DOHH2 (cell line): ENCODE results near the gene SLC22A16.

Source experiments
- H3F3A ChIP-seq: fragments of 200-600 bp; sonication (generic), shearing (Covaris generic); 2 replicates; pipeline ENCODE4 v1.6.0; 2016; ENCODE audit warnings: antibody characterized with exemption, mild to moderate bottlenecking; ENCODE audit not compliant: control insufficient read depth, insufficient read depth
- H3K27ac ChIP-seq: fragments of 200-600 bp; sonication (generic); 2 replicates; pipeline ENCODE4 v1.5.1; 2014; ENCODE audit warnings: low read depth, mild to moderate bottlenecking, low read length, moderate library complexity
- H3K27me3 ChIP-seq: fragments of 200-600 bp; sonication (generic); 2 replicates; pipeline ENCODE4 v1.6.1; 2014; ENCODE audit warnings: mild to moderate bottlenecking, low read length, mixed read lengths; ENCODE audit not compliant: control insufficient read depth
- H3K36me3 ChIP-seq: fragments of 200-600 bp; sonication (generic); 2 replicates; pipeline ENCODE4 v1.6.1; 2014; ENCODE audit warnings: mild to moderate bottlenecking, low read length, moderate library complexity, mixed read lengths; ENCODE audit not compliant: control insufficient read depth
- H3K4me1 ChIP-seq: fragments of 200-600 bp; sonication (generic); 2 replicates; pipeline ENCODE4 v1.6.1; 2014; ENCODE audit warnings: mild to moderate bottlenecking, low read length, mixed read lengths; ENCODE audit not compliant: control insufficient read depth
- H3K4me2 ChIP-seq: fragments of 200-600 bp; sonication (generic); 2 replicates; pipeline ENCODE4 v1.6.0; 2014; ENCODE audit warnings: mild to moderate bottlenecking, low read length, moderate library complexity
- H3K4me3 ChIP-seq: fragments of 200-600 bp; sonication (generic); 2 replicates; pipeline ENCODE4 v1.5.1; 2014; ENCODE audit warnings: mild to moderate bottlenecking, low read length, mixed read lengths
- H3K79me2 ChIP-seq: fragments of 200-600 bp; sonication (generic); 2 replicates; pipeline ENCODE4 v1.6.1; 2014; ENCODE audit warnings: mild to moderate bottlenecking, low read length, mixed read lengths; ENCODE audit not compliant: control insufficient read depth
- H3K9me2 ChIP-seq: fragments of 200-600 bp; sonication (generic); replicated peaks from 2 replicates; pipeline ENCODE4 v1.6.1; 2014; ENCODE audit warnings: mild to moderate bottlenecking, low read length, mixed read lengths; ENCODE audit not compliant: control insufficient read depth
- H3K9me3 ChIP-seq: fragments of 200-600 bp; sonication (generic); 2 replicates; pipeline ENCODE4 v1.6.1; 2014; ENCODE audit warnings: antibody characterized with exemption, low read length, mixed read lengths; ENCODE audit not compliant: control insufficient read depth, insufficient read depth
- H4K20me1 ChIP-seq: fragments of 200-600 bp; sonication (generic); 2 replicates; pipeline ENCODE4 v1.6.0; 2014; ENCODE audit warnings: low read depth, mild to moderate bottlenecking, antibody characterized with exemption, low read length, moderate library complexity; ENCODE audit not compliant: control insufficient read depth, insufficient read depth
- CTCF ChIP-seq: fragments of 200-600 bp; sonication (generic); IDR thresholded peaks from one replicate; pipeline ENCODE4 v1.5.1; 2014; ENCODE audit warnings: antibody characterized with exemption, mild to moderate bottlenecking, low read depth, low read length; ENCODE audit not compliant: poor library complexity, severe bottlenecking
- EZH2phosphoT487 ChIP-seq: fragments of 200-600 bp; sonication (generic); IDR thresholded peaks from 2 replicates; pipeline ENCODE4 v1.6.1; 2017; ENCODE audit warnings: borderline replicate concordance, mild to moderate bottlenecking, antibody characterized with exemption, low read length, moderate library complexity, mixed read lengths

The SLC22A16 gene

GRCh38 chr6:110430236-110430635, 46.2 kb downstream of the SLC22A16 start:
- no peaks in the 10 kb centered on the region for H3K9me2 ChIP-seq
- H3K4me3 ChIP-seq, result no peak overlapping the region
- no peak for TF ChIP-seq CTCF
- no peak for TF ChIP-seq EZH2phosphoT487
- H3K27ac ChIP-seq, result no peak overlapping the region
- no peaks in the 10 kb centered on the region for H3K36me3 ChIP-seq
- H3F3A ChIP-seq, result no peaks in the 10 kb centered on the region
- H3K9me3 ChIP-seq, result no peaks in the 10 kb centered on the region
- no peaks in the 10 kb centered on the region for H3K4me1 ChIP-seq
- H3K27me3 ChIP-seq, result peaks cover 1% of the 10 kb centered on the region; the same call in 1 of the 2 replicates
- H3K79me2 ChIP-seq, result no peaks in the 10 kb centered on the region
- no peaks in the 10 kb centered on the region for H4K20me1 ChIP-seq
- no peak overlapping the region for H3K4me2 ChIP-seq

DNA sequence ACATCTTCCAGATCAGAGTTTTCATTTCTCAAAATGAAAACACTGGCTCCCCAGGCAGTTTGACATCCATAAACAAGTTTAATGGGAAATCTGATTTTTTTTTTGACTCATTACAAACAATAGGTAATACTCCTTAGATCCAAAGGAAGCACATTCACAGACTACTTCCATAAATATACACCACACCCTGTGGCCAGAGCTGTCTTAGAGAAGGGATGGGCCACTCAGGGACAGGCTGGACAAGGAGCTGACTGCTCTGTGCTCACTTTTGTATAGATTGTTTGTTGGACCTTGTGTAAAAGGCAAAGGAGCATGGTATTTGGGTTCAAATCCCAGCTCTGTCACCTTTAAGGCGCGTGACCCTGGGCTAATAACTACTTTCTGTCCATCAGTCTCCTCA, 48.3 kb downstream of the SLC22A16 start:
- Histone ChIP-seq H4K20me1 (no peaks in the 10 kb centered on the region), H3K4me1 (no peaks in the 10 kb centered on the region), H3K79me2 (no peaks in the 10 kb centered on the region), H3K27ac (no peak overlapping the region), H3K36me3 (no peaks in the 10 kb centered on the region), H3K27me3 (peaks cover 6% of the 10 kb centered on the region; the same call in 1 of the 2 replicates), H3K4me2 (no peak overlapping the region), H3F3A (no peaks in the 10 kb centered on the region), H3K9me3 (no peaks in the 10 kb centered on the region), H3K9me2 (no peaks in the 10 kb centered on the region), H3K4me3 (no peak overlapping the region)
- no peak for TF ChIP-seq CTCF
- TF ChIP-seq EZH2phosphoT487, result no peak

DNA sequence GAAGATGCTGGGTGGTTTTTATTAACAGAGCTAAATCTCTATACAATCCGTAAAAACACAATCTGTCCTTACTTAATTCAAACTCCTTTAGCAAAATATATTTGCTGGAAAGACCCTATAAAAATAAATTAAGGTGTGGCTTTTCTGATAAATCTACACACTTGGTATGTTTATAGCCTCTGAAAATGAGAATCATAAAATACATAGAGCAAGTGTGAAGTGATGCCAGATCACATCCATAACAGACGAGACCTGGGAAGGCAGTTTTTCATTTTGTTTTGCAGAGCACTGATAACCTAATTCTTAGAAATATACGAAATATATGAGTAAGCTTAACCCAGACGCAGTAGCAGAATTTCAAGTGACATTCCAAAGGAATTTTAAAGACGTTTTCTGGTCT, 50.6 kb downstream of the SLC22A16 start:
- Histone ChIP-seq H3K27ac (no peak overlapping the region), H3K4me2 (no peak overlapping the region), H3K4me1 (no peaks in the 10 kb centered on the region), H3F3A (no peaks in the 10 kb centered on the region), H3K9me3 (no peaks in the 10 kb centered on the region), H3K4me3 (no peak overlapping the region), H4K20me1 (no peaks in the 10 kb centered on the region), H3K79me2 (no peaks in the 10 kb centered on the region), H3K36me3 (no peaks in the 10 kb centered on the region), H3K9me2 (no peaks in the 10 kb centered on the region), H3K27me3 (peaks cover 13% of the 10 kb centered on the region)
- TF ChIP-seq CTCF (no peak), EZH2phosphoT487 (no peak)

DNA sequence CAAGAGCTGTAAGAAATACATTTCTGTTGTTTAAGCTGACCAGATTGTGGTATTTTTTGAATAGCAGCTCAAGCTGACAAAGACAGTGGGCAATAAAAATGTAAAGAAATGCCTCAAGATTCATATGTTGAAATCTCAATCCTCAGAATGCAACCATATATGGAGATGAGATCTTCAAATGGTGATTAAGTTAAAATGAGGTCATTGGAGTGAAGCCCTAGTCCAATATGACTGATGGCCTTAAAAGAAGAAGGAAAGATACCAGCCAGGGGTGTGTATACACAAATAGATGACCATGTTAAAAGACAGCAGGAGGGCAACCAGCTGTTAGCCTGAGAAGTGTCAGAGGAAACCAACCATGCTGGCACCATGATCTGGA, 54.0 kb downstream of the SLC22A16 start:
- Histone ChIP-seq H3K9me3 (no peaks in the 10 kb centered on the region), H3K36me3 (no peaks in the 10 kb centered on the region)
- TF ChIP-seq CTCF (no peak), EZH2phosphoT487 (no peak)

More for the DNA sequence above, 54.0 kb downstream of the SLC22A16 start:
- Histone ChIP-seq H3K9me2 (no peaks in the 10 kb centered on the region), H3K27me3 (peaks cover 13% of the 10 kb centered on the region), H3K27ac (no peak overlapping the region), H4K20me1 (no peaks in the 10 kb centered on the region), H3K79me2 (no peaks in the 10 kb centered on the region), H3K4me1 (no peaks in the 10 kb centered on the region), H3F3A (no peaks in the 10 kb centered on the region), H3K4me2 (no peak overlapping the region), H3K4me3 (no peak overlapping the region)
